Tibial nerve (tissue), 4 donors: ENCODE measurements around the gene TEN1. TPM values are rescaled to one million over a fixed set of nuclear protein-coding genes. Genes with fewer than 3 reads are reported as not detected.

ENCODE experiments used
- DNase-seq, 2 donors: peaks; one replicate each; pipeline ENCODE4 v3.0.0-alpha.2; 2019; ENCODE audit warnings: low spot score in 2 of 2
- H3K27ac ChIP-seq, 4 donors: fragments of 200-600 bp; sonication (generic) in 3 of 4; one replicate each; pipeline ENCODE4 v1.5.1; 2017 to 2019; ENCODE audit warnings: mild to moderate bottlenecking in 1 of 4
- H3K27me3 ChIP-seq, 2 donors: fragments of 200-600 bp; sonication (generic) in 1 of 2; one replicate each; pipeline versions ENCODE4 v1.5.1 to v1.6.0; 2017 to 2019
- H3K36me3 ChIP-seq, 3 donors: fragments of 200-600 bp; sonication (generic); one replicate each; pipeline ENCODE4 v1.5.1; 2018 to 2019
- H3K4me1 ChIP-seq, 4 donors: fragments of 200-600 bp; sonication (generic) in 3 of 4; one replicate each; pipeline ENCODE4 v1.5.1; 2017 to 2019
- H3K4me3 ChIP-seq, 4 donors: fragments of 200-600 bp; sonication (generic) in 3 of 4; one replicate each; pipeline ENCODE4 v1.5.1; 2017 to 2019; ENCODE audit warnings: mild to moderate bottlenecking in 1 of 4, moderate library complexity in 1 of 4
- H3K9me3 ChIP-seq, 4 donors: fragments of 200-600 bp; sonication (generic) in 3 of 4; one replicate each; pipeline ENCODE4 v1.5.1; 2017 to 2019
- CTCF ChIP-seq, 5 experiments: fragments of 200-600 bp in 3 of 5; fragments of 450-650 bp in 2 of 5; sonication (generic) in 3 of 5; IDR thresholded peaks; one replicate each; pipeline ENCODE4 v1.5.1; 2016 to 2019; ENCODE audit warnings: antibody characterized with exemption in 5 of 5, mild to moderate bottlenecking in 3 of 5, moderate library complexity in 2 of 5
- EP300 ChIP-seq, 2 donors: sonication (generic); formaldehyde crosslinking; IDR thresholded peaks; one replicate each; pipeline ENCODE4 v1.6.1; 2017; ENCODE audit warnings: antibody characterized with exemption in 2 of 2, mild to moderate bottlenecking in 1 of 2
- POLR2A ChIP-seq, 2 donors: fragments of 450-650 bp; IDR thresholded peaks; one replicate each; pipeline ENCODE4 v1.6.1; 2017; ENCODE audit warnings: antibody characterized with exemption in 2 of 2, mild to moderate bottlenecking in 2 of 2, moderate library complexity in 2 of 2
- WGBS, 2 donors: methylation state at CpG; one replicate each; pipeline ENCODE4 v1.1.5; 2018; 5-methylcytosine and 5-hydroxymethylcytosine counted together
- total RNA-seq, 4 donors: library from RNA; depleted of rRNA; stranded (reverse); fragments of >200 nt; gene quantifications; one replicate each; pipeline ENCODE4 v1.1.0, GENCODE V29; 2016

Gene TEN1
- total RNA-seq, 4 donors from 2014 or later, result 8.6 to 22.2 (median 11.5) TPM

- no peak for DNase-seq
- Histone ChIP-seq H3K4me1 (no peaks in the 10 kb centered on the region), H3K36me3 (peaks cover 12 to 100% (median 50%) of the 10 kb centered on the region in 3 donors), H3K27me3 (no peaks in the 10 kb centered on the region), H3K27ac (no peak overlapping the region), H3K9me3 (no peaks in the 10 kb centered on the region), H3K4me3 (no peak overlapping the region)
- TF ChIP-seq CTCF (IDR thresholded peaks at IDR 0.05) (no peak), EP300 (IDR thresholded peaks at IDR 0.05) (no peak), POLR2A (IDR thresholded peaks at IDR 0.05) (no peak)
- 90 to 95% methylated on average over 8 of the region's 8 CpGs for WGBS, 2 donors
Measured at GRCh38 chr17:76046064-76046463, 67.0 kb downstream of the TEN1 start.

- no peaks in the 10 kb centered on the region for H3K4me1 ChIP-seq
- no peaks in the 10 kb centered on the region for H3K9me3 ChIP-seq
- no peak for TF ChIP-seq EP300 (IDR thresholded peaks at IDR 0.05)
- no peak for TF ChIP-seq CTCF (IDR thresholded peaks at IDR 0.05)
- TF ChIP-seq POLR2A (IDR thresholded peaks at IDR 0.05), result no peak
- H3K36me3 ChIP-seq, result peaks cover 10 to 100% (median 42%) of the 10 kb centered on the region in 3 donors
- no peak for DNase-seq
- WGBS, 2 donors, result 72 to 84% methylated on average over 9 of the region's 9 CpGs
- no peak overlapping the region for H3K4me3 ChIP-seq
- no peaks in the 10 kb centered on the region for H3K27me3 ChIP-seq
- no peak overlapping the region for H3K27ac ChIP-seq
Measured at GRCh38 chr17:76048025-76048605, 69.1 kb downstream of the TEN1 start.

GRCh38 chr17:76048711-76049110 lies 69.7 kb downstream of the TEN1 start:
- Histone ChIP-seq H3K27me3 (no peaks in the 10 kb centered on the region), H3K4me1 (peaks cover 0 to 3% (median 0%) of the 10 kb centered on the region in 4 donors), H3K4me3 (no peak overlapping the region), H3K36me3 (peaks cover 10 to 100% (median 36%) of the 10 kb centered on the region in 3 donors), H3K27ac (no peak overlapping the region), H3K9me3 (no peaks in the 10 kb centered on the region)
- no peak for DNase-seq
- no peak for TF ChIP-seq CTCF (IDR thresholded peaks at IDR 0.05)
- no peak for TF ChIP-seq POLR2A (IDR thresholded peaks at IDR 0.05)
- no peak for TF ChIP-seq EP300 (IDR thresholded peaks at IDR 0.05)
- WGBS, 2 donors, result 83 to 86% methylated on average over 9 of the region's 9 CpGs

- WGBS, 2 donors, result 88 to 92% methylated on average over 3 of the region's 3 CpGs
- Histone ChIP-seq H3K4me1 (peaks cover 0 to 7% (median 0%) of the 10 kb centered on the region in 4 donors), H3K27ac (no peak overlapping the region), H3K4me3 (no peak overlapping the region), H3K36me3 (peaks cover 10 to 100% (median 31%) of the 10 kb centered on the region in 3 donors), H3K27me3 (no peaks in the 10 kb centered on the region), H3K9me3 (no peaks in the 10 kb centered on the region)
- DNase-seq, result no peak
- TF ChIP-seq EP300 (IDR thresholded peaks at IDR 0.05) (no peak), POLR2A (IDR thresholded peaks at IDR 0.05) (no peak), CTCF (IDR thresholded peaks at IDR 0.05) (no peak)
Measured at GRCh38 chr17:76049239-76049638, 70.2 kb downstream of the TEN1 start.

GRCh38 chr17:76049836-76050537 lies 70.9 kb downstream of the TEN1 start:
- Histone ChIP-seq H3K27ac (no peak overlapping the region), H3K4me3 (no peak overlapping the region), H3K4me1 (peaks cover 0 to 7% (median 0%) of the 10 kb centered on the region in 4 donors), H3K36me3 (peaks cover 10 to 100% (median 26%) of the 10 kb centered on the region in 3 donors), H3K27me3 (no peaks in the 10 kb centered on the region), H3K9me3 (no peaks in the 10 kb centered on the region)
- TF ChIP-seq POLR2A (IDR thresholded peaks at IDR 0.05) (no peak), CTCF (IDR thresholded peaks at IDR 0.05) (no peak), EP300 (IDR thresholded peaks at IDR 0.05) (no peak)
- WGBS, 2 donors, result 89 to 92% methylated on average over 15 of the region's 15 CpGs
- DNase-seq, result no peak
